SK-N-SH treated with all-trans-retinoic acid at 6 μM for 48 hours (cell line): ENCODE data around the gene VPS29.

Experiments used
- ARNTL ChIP-seq: fragments of 450-650 bp; formaldehyde crosslinking; IDR thresholded peaks from 2 replicates; pipeline ENCODE4 v1.5.0; 2020; ENCODE audit warnings: low read depth, mild to moderate bottlenecking, moderate library complexity, borderline replicate concordance
- GLIS3 ChIP-seq: fragments of 250-450 bp; sonication (Bioruptor Pico); IDR thresholded peaks from 2 replicates; pipeline ENCODE4 v1.5.0; 2020; ENCODE audit warnings: mild to moderate bottlenecking, moderate library complexity
- ZFP30 ChIP-seq: fragments of 450-650 bp; formaldehyde crosslinking; IDR thresholded peaks from 2 replicates; pipeline ENCODE4 v1.5.0; 2022; ENCODE audit warnings: mild to moderate bottlenecking, moderate library complexity
- TF ChIP-seq, protein P1 (sequence below): fragments of 250-450 bp; sonication (Bioruptor Pico); IDR thresholded peaks from 2 replicates; pipeline ENCODE4 v1.5.1; 2021; ENCODE audit warnings: mild to moderate bottlenecking, moderate library complexity

DNA sequence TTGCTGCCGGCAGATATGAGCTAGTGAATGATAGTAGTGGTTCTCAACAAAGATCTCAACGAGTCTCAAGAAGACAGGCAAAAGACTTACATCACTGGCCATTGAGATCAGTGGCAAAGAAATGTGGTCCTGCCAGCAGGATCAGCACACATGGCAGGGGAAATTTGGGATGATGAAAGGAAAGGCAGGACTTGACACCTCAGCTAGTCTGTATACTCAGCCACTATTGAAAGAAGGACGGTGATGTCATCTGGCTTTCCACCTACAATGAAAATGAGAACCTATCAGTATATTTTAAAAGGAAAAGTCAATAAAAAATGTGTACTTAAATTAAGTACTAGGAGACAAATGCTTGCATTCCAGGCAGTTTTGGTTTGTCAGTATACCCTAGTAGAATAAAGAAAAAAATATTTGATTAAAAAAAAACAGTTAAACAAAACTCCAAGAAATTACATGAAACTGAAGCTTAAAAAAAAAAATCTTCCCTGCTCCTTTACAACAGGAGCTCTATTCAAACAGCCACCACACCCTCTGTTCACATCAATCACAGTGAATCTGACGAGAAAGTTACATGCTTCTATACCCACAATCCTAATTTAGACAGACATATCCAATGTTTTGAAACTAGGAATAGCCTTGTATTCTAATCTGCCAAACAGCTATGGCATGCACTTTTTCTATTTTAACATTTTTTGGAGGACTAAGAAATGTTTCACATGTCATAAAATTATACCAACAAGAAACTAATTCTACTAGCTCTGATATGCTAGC, 35.1 kb upstream of the VPS29 start:
- TF ChIP-seq ARNTL (CRISPR knock-in tag) (no peak), GLIS3 (CRISPR knock-in tag) (no peak), ZFP30 (CRISPR knock-in tag) (no peak)
- TF ChIP-seq, protein P1, sequence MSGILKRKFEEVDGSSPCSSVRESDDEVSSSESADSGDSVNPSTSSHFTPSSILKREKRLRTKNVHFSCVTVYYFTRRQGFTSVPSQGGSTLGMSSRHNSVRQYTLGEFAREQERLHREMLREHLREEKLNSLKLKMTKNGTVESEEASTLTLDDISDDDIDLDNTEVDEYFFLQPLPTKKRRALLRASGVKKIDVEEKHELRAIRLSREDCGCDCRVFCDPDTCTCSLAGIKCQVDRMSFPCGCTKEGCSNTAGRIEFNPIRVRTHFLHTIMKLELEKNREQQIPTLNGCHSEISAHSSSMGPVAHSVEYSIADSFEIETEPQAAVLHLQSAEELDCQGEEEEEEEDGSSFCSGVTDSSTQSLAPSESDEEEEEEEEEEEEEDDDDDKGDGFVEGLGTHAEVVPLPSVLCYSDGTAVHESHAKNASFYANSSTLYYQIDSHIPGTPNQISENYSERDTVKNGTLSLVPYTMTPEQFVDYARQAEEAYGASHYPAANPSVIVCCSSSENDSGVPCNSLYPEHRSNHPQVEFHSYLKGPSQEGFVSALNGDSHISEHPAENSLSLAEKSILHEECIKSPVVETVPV (CRISPR knock-in tag), result no peak
